HepG2 (cell line): ENCODE data around the gene PYY. TPM values are rescaled to one million over a fixed set of nuclear protein-coding genes. Genes with fewer than 3 reads are reported as not detected.

Experiments used
- ATAC-seq: fragments of 200-7000 bp; cut with Tn5 transposase; 3 replicates; pipeline ENCODE4 v1.9.1; 2020; ENCODE audit warnings: mild to moderate bottlenecking, moderate library complexity
- BruUV-seq: library from RNA; stranded (reverse); fragments of 400-500 nt; replicated peaks from 2 replicates; lab custom pipeline; 2021; lab: Mats Ljungman, UMichigan
- CTCF ChIA-PET: fragments of 300-600 bp; formaldehyde crosslinking; extraction: SDS; loops from one replicate; lab custom pipeline; 2021; ENCODE audit warnings: low total read pairs, inconsistent platforms, low intra/inter-chr PET ratio; lab: Yijun Ruan, JAX
- POLR2A ChIA-PET: fragments of 350-600 bp; sonication (Branson Sonifier 250); formaldehyde crosslinking; loops from one replicate; lab custom pipeline; 2020; ENCODE audit warnings: antibody characterized with exemption, inconsistent platforms; lab: Yijun Ruan, JAX
- DNase-seq: peaks from one replicate; pipeline ENCODE4 v3.0.0-alpha.2; 2015; ENCODE audit warnings: low spot score
- FAIRE-seq: peaks from 3 replicates; lab custom pipeline; 2011; peaks lifted over from hg19 to GRCh38; lab: Jason Lieb, UNC
- H2AFZ ChIP-seq: one replicate; pipeline ENCODE4 v1.6.1; 2011; ENCODE audit warnings: low read length, inconsistent platforms
- H3K27ac ChIP-seq: fragments of 300-600 bp; 3 replicates; pipeline ENCODE4 v1.8.0; 2011; ENCODE audit warnings: mixed run types, mild to moderate bottlenecking, mixed read lengths, low read length, inconsistent platforms; ENCODE audit not compliant: insufficient read depth; ENCODE audit errors: extremely low read length
- H3K27me3 ChIP-seq, 2 experiments: fragments of 200-600 bp in 1 of 2; 2 replicates in 1 of 2; 3 replicates in 1 of 2; pipeline versions ENCODE4 v1.6.0 to v1.8.0; 2011; ENCODE audit warnings: low read length in 2 of 2, mild to moderate bottlenecking in 2 of 2, moderate library complexity in 2 of 2, inconsistent platforms in 1 of 2; ENCODE audit not compliant: insufficient read depth in 2 of 2, control insufficient read depth in 1 of 2
- H3K36me3 ChIP-seq, 2 experiments: fragments of 200-600 bp in 1 of 2; replicated peaks in 1 of 2; 2 replicates in 1 of 2; 3 replicates in 1 of 2; pipeline versions ENCODE4 v1.5.1 to v1.8.0; 2011; ENCODE audit warnings: low read length in 2 of 2, inconsistent platforms in 1 of 2; ENCODE audit not compliant: insufficient read depth in 2 of 2, control insufficient read depth in 1 of 2
- H3K4me1 ChIP-seq: 2 replicates; pipeline ENCODE4 v1.5.1; 2012; ENCODE audit warnings: low read length, inconsistent platforms; ENCODE audit not compliant: insufficient read depth
- H3K4me2 ChIP-seq: 2 replicates; pipeline ENCODE4 v1.6.0; 2011; ENCODE audit warnings: low read depth, low read length, inconsistent platforms
- H3K4me3 ChIP-seq, 3 experiments: fragments of 200-600 bp in 1 of 3; sonication (generic), shearing (Covaris generic) in 1 of 3; replicated peaks in 1 of 3; 2 replicates each; pipeline ENCODE4 v1.5.1; 2011 to 2016; ENCODE audit warnings: low read length in 3 of 3, inconsistent platforms in 2 of 3, low read depth in 2 of 3, mild to moderate bottlenecking in 2 of 3, control low read depth in 1 of 3, mixed read lengths in 1 of 3; ENCODE audit not compliant: insufficient read depth in 1 of 3
- H3K79me2 ChIP-seq: one replicate; pipeline ENCODE4 v1.6.1; 2011; ENCODE audit warnings: low read length, inconsistent platforms; ENCODE audit not compliant: insufficient read depth
- H3K9ac ChIP-seq: 2 replicates; pipeline ENCODE4 v1.6.0; 2011; ENCODE audit warnings: mild to moderate bottlenecking, low read depth, low read length, inconsistent platforms; ENCODE audit not compliant: insufficient read depth
- H3K9me3 ChIP-seq: 2 replicates; pipeline ENCODE4 v1.5.1; 2012; ENCODE audit warnings: mild to moderate bottlenecking, low read length
- H4K20me1 ChIP-seq: 2 replicates; pipeline ENCODE4 v1.6.0; 2011; ENCODE audit warnings: inconsistent platforms, mild to moderate bottlenecking, low read length, moderate library complexity; ENCODE audit not compliant: insufficient read depth
- HOXA5 ChIP-seq: sonication (generic); formaldehyde crosslinking; IDR thresholded peaks from 2 replicates; pipeline ENCODE4 v1.4.0; 2020; ENCODE audit warnings: missing genetic modification reagents
- NR2F1 ChIP-seq, 2 experiments: fragments of 450-650 bp in 1 of 2; formaldehyde crosslinking in 1 of 2; IDR thresholded peaks; 2 replicates each; pipeline versions ENCODE4 v1.5.0 to v1.6.1; 2016 to 2020; ENCODE audit warnings: mild to moderate bottlenecking in 1 of 2, missing compliant biosample characterization in 1 of 2, missing genetic modification reagents in 1 of 2, moderate library complexity in 1 of 2
- NR2F6 ChIP-seq, 2 experiments: IDR thresholded peaks; 2 replicates each; pipeline ENCODE4 v1.6.1; 2016; ENCODE audit warnings: antibody characterized with exemption in 1 of 2, mild to moderate bottlenecking in 1 of 2
- ZBTB21 ChIP-seq: sonication (generic); formaldehyde crosslinking; IDR thresholded peaks from 2 replicates; pipeline ENCODE4 v1.4.0; 2020; ENCODE audit warnings: missing genetic modification reagents
- ZNF292 ChIP-seq: sonication (generic); formaldehyde crosslinking; IDR thresholded peaks from 2 replicates; pipeline ENCODE4 v1.8.1; 2022; ENCODE audit warnings: mild to moderate bottlenecking, low read depth, missing genetic modification reagents, borderline replicate concordance
- ZNF766 ChIP-seq: sonication (generic); formaldehyde crosslinking; IDR thresholded peaks from 2 replicates; pipeline ENCODE4 v1.5.0; 2020; ENCODE audit warnings: missing genetic modification reagents, borderline replicate concordance
- ZNF891 ChIP-seq: sonication (generic); formaldehyde crosslinking; IDR thresholded peaks from 2 replicates; pipeline ENCODE4 v1.5.0; 2020; ENCODE audit warnings: mild to moderate bottlenecking, missing genetic modification reagents
- ZSCAN25 ChIP-seq: sonication (generic); formaldehyde crosslinking; IDR thresholded peaks from 2 replicates; pipeline ENCODE4 v1.8.0; 2022; ENCODE audit warnings: mild to moderate bottlenecking, missing genetic modification reagents
- WGBS: methylation state at CpG from one replicate; pipeline ENCODE4 v1.1.6; 2017; ENCODE audit warnings: low lambda C conversion rate; 5-methylcytosine and 5-hydroxymethylcytosine counted together
- in situ Hi-C: cut with HindIII; loops from 2 replicates; pipeline ENCODE4 v1.10.0; 2017; ENCODE audit warnings: low pct_unique_long_range_greater_than_20kb; ENCODE audit not compliant: extremely low pct_ligation_motif_present
- intact Hi-C: fragments of 100-400 bp; cut with micrococcal nuclease; formaldehyde crosslinking; loops from one replicate; pipeline ENCODE4 v1.10.0; 2022; ENCODE audit not compliant: unreplicated experiment
- polyA plus RNA-seq, 8 experiments: library from polyadenylated mRNA; depleted of rRNA in 3 of 8; stranded (reverse) in 7 of 8; unstranded in 1 of 8; fragments of >200 nt; fragmentation: Illumina TruSeq in 4 of 8; extraction: Trizol in 4 of 8; gene quantifications; 2 replicates each; pipeline versions ENCODE4 v1.2.1 to v1.2.3, GENCODE V29; 2011 to 2016; ENCODE audit warnings: low read depth in 4 of 8, missing spikeins in 1 of 8, mixed read lengths in 1 of 8; ENCODE audit not compliant: insufficient read depth in 1 of 8
- total RNA-seq, 5 experiments: library from RNA; depleted of rRNA; stranded (reverse); fragments of >200 nt; fragmentation: Illumina TruSeq; extraction: Trizol; gene quantifications; 2 replicates each; pipeline ENCODE4 v1.2.3, GENCODE V29; 2016; ENCODE audit warnings: low read depth in 1 of 5
- TF ChIP-seq, protein P1 (sequence below): sonication (generic); formaldehyde crosslinking; IDR thresholded peaks from 2 replicates; pipeline ENCODE4 v1.4.0; 2020; ENCODE audit warnings: missing genetic modification reagents
- TF ChIP-seq, protein P2 (sequence below): sonication (generic); formaldehyde crosslinking; IDR thresholded peaks from 2 replicates; pipeline ENCODE4 v1.5.0; 2020; ENCODE audit warnings: missing genetic modification reagents
- TF ChIP-seq, protein P3 (sequence below), 2 experiments: sonication (generic) in 1 of 2; formaldehyde crosslinking in 1 of 2; IDR thresholded peaks; 2 replicates each; pipeline versions ENCODE4 v1.6.1 to v1.9.0; 2014 to 2022; ENCODE audit warnings: antibody characterized with exemption in 1 of 2, borderline replicate concordance in 1 of 2, inconsistent platforms in 1 of 2, low read depth in 1 of 2, missing genetic modification reagents in 1 of 2

Gene PYY
- total and polyA plus RNA-seq, 2 of the 13 experiments (the other 11 are each of a cell fraction or from before 2014, with no cell fraction given): 0.25 TPM; not detected in 1

DNA sequence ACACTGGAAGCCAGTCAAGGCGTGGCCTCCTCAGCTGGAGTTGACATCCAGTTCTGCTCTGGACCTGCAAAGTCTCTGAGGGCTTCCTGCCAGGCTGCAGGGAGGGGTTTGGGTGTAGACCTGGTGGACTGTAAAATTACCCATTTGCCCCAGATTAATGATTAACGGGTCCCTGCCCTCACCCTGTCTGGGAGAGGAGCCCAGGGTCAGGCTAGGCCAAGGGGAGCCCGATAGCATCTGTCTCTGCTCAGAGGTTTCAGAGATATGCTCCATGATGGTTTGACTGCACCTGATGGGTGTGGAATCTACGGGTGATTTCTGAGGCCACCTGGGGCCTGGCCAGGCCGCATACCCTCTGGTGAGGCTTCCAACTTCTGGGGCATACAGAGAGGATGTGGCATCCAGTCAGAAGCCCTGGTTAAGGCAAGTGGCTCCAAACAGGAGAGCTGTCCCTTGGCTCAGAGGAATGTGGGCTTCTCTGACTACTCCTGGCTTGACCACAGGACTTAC is 22.6 kb downstream of the PYY start:
- ChIA-PET POLR2A (no interaction called here), CTCF (no interaction called here)
- no peak overlapping the region for H3K27ac ChIP-seq
- no peak overlapping the region for H2AFZ ChIP-seq
- H4K20me1 ChIP-seq: no peaks in the 10 kb centered on the region
- H3K27me3 ChIP-seq: peaks cover 5 to 52% of the 10 kb centered on the region in 2 experiments
- ATAC-seq (peak; percentile 97), DNase-seq (peak; percentile 92), FAIRE-seq (peak; percentile 100)
- intact Hi-C loops (no loop called here), in situ Hi-C loops (no loop called here)
- no peaks in the 10 kb centered on the region for H3K79me2 ChIP-seq
- no TSS peak for BruUV-seq
- H3K4me1 ChIP-seq: peaks cover 45% of the 10 kb centered on the region
- no peak overlapping the region; a peak in 1 of 6 replicates for H3K4me3 ChIP-seq
- H3K9ac ChIP-seq: no peak overlapping the region
- H3K4me2 ChIP-seq: peak overlapping the region; percentile 42; the same call in 1 of the 2 replicates
- H3K9me3 ChIP-seq: no peaks in the 10 kb centered on the region
- no peaks in the 10 kb centered on the region for H3K36me3 ChIP-seq
- 0% methylated on average over 5 of the region's 5 CpGs for WGBS
- TF ChIP-seq, protein P1, sequence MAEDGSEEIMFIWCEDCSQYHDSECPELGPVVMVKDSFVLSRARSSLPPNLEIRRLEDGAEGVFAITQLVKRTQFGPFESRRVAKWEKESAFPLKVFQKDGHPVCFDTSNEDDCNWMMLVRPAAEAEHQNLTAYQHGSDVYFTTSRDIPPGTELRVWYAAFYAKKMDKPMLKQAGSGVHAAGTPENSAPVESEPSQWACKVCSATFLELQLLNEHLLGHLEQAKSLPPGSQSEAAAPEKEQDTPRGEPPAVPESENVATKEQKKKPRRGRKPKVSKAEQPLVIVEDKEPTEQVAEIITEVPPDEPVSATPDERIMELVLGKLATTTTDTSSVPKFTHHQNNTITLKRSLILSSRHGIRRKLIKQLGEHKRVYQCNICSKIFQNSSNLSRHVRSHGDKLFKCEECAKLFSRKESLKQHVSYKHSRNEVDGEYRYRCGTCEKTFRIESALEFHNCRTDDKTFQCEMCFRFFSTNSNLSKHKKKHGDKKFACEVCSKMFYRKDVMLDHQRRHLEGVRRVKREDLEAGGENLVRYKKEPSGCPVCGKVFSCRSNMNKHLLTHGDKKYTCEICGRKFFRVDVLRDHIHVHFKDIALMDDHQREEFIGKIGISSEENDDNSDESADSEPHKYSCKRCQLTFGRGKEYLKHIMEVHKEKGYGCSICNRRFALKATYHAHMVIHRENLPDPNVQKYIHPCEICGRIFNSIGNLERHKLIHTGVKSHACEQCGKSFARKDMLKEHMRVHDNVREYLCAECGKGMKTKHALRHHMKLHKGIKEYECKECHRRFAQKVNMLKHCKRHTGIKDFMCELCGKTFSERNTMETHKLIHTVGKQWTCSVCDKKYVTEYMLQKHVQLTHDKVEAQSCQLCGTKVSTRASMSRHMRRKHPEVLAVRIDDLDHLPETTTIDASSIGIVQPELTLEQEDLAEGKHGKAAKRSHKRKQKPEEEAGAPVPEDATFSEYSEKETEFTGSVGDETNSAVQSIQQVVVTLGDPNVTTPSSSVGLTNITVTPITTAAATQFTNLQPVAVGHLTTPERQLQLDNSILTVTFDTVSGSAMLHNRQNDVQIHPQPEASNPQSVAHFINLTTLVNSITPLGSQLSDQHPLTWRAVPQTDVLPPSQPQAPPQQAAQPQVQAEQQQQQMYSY (CRISPR knock-in tag): no peak
- no peak for TF ChIP-seq ZNF766
- TF ChIP-seq ZSCAN25 (CRISPR knock-in tag): 0 out of 2 replicates have a peak, but pooled peaks have one; percentile 21
- no peak for TF ChIP-seq NR2F1 (CRISPR knock-in tag; IDR thresholded peaks at IDR 0.05)
- 0 out of 2 replicates have a peak, but pooled peaks have one; percentile 52 for TF ChIP-seq ZNF891
- peak; percentile 55 for TF ChIP-seq NR2F6 (IDR thresholded peaks at IDR 0.05)
- TF ChIP-seq NR2F6 (CRISPR knock-in tag; IDR thresholded peaks at IDR 0.05): peak; percentile 64; the same call in 1 of the 2 replicates
- TF ChIP-seq, protein P2, sequence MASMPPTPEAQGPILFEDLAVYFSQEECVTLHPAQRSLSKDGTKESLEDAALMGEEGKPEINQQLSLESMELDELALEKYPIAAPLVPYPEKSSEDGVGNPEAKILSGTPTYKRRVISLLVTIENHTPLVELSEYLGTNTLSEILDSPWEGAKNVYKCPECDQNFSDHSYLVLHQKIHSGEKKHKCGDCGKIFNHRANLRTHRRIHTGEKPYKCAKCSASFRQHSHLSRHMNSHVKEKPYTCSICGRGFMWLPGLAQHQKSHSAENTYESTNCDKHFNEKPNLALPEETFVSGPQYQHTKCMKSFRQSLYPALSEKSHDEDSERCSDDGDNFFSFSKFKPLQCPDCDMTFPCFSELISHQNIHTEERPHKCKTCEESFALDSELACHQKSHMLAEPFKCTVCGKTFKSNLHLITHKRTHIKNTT (CRISPR knock-in tag): no peak
- no peak for TF ChIP-seq HOXA5 (CRISPR knock-in tag)
- TF ChIP-seq, protein P3, sequence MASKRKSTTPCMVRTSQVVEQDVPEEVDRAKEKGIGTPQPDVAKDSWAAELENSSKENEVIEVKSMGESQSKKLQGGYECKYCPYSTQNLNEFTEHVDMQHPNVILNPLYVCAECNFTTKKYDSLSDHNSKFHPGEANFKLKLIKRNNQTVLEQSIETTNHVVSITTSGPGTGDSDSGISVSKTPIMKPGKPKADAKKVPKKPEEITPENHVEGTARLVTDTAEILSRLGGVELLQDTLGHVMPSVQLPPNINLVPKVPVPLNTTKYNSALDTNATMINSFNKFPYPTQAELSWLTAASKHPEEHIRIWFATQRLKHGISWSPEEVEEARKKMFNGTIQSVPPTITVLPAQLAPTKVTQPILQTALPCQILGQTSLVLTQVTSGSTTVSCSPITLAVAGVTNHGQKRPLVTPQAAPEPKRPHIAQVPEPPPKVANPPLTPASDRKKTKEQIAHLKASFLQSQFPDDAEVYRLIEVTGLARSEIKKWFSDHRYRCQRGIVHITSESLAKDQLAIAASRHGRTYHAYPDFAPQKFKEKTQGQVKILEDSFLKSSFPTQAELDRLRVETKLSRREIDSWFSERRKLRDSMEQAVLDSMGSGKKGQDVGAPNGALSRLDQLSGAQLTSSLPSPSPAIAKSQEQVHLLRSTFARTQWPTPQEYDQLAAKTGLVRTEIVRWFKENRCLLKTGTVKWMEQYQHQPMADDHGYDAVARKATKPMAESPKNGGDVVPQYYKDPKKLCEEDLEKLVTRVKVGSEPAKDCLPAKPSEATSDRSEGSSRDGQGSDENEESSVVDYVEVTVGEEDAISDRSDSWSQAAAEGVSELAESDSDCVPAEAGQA (IDR thresholded peaks at IDR 0.05; ENCODE audit: low read depth): no peak
- TF ChIP-seq, protein P3 (CRISPR knock-in tag; IDR thresholded peaks at IDR 0.05; ENCODE audit: borderline replicate concordance): no peak
- TF ChIP-seq ZBTB21 (CRISPR knock-in tag): no peak
- TF ChIP-seq ZNF292: peak; percentile 76; the same call in 1 of the 2 replicates
